ENCODE measurements around the gene ALKBH8. TPM values are rescaled to one million over a fixed set of nuclear protein-coding genes. Genes with fewer than 3 reads are reported as not detected.
"Not testable (repeated sequence)": the region's sequence is repeated elsewhere in the genome, so short reads cannot be mapped to it uniquely, and the experiment has no call there.

Gene ALKBH8
- total RNA-seq, 1 donor from 2014 or later = 11.0 TPM

- Mint-ChIP-seq H3K4me1 (peaks cover 16% of the 10 kb centered on the region), H3K27me3 (ENCODE audit: low read depth) (no peaks in the 10 kb centered on the region), H3K4me3 (no peak overlapping the region), H3K27ac (ENCODE audit: unreplicated experiment) (no peak overlapping the region), H3K9me3 (no peaks in the 10 kb centered on the region), H3K36me3 (ENCODE audit: low read depth) (no peaks in the 10 kb centered on the region)
- no peak for TF ChIP-seq CTCF (conservative IDR thresholded peaks at IDR 0.05)
- no peak for DNase-seq (ENCODE audit: low read depth, low spot score)
These were observed 4.5 kb upstream of the ALKBH8 start for GRCh38 chr11:107570015-107570414.

- H3K27me3 Mint-ChIP-seq (ENCODE audit: low read depth) = no peaks in the 10 kb centered on the region
- H3K27ac Mint-ChIP-seq (ENCODE audit: unreplicated experiment) = no peak overlapping the region
- TF ChIP-seq CTCF (conservative IDR thresholded peaks at IDR 0.05) = no peak
- H3K36me3 Mint-ChIP-seq (ENCODE audit: low read depth) = no peaks in the 10 kb centered on the region
- H3K4me3 Mint-ChIP-seq = peak overlapping the region; percentile 3
- DNase-seq (ENCODE audit: low read depth, low spot score) = no peak
- no peaks in the 10 kb centered on the region for H3K9me3 Mint-ChIP-seq
- H3K4me1 Mint-ChIP-seq = peaks cover 31% of the 10 kb centered on the region
These were observed 2.3 kb upstream of the ALKBH8 start for GRCh38 chr11:107567739-107568335.

- TF ChIP-seq CTCF (conservative IDR thresholded peaks at IDR 0.05) = no peak
- peak overlapping the region; percentile 97 for H3K4me3 Mint-ChIP-seq
- no peaks in the 10 kb centered on the region for H3K9me3 Mint-ChIP-seq
- DNase-seq (ENCODE audit: low read depth, low spot score) = no peak
- H3K4me1 Mint-ChIP-seq = peaks cover 31% of the 10 kb centered on the region
- H3K36me3 Mint-ChIP-seq (ENCODE audit: low read depth) = no peaks in the 10 kb centered on the region
- H3K27me3 Mint-ChIP-seq (ENCODE audit: low read depth) = no peaks in the 10 kb centered on the region
- no peak overlapping the region for H3K27ac Mint-ChIP-seq (ENCODE audit: unreplicated experiment)
These were observed 1.0 kb upstream of the ALKBH8 start for GRCh38 chr11:107566569-107566968.

- Mint-ChIP-seq H3K4me3 (peak overlapping the region; percentile 97), H3K4me1 (peaks cover 31% of the 10 kb centered on the region)
- not testable (repeated sequence) for H3K27me3 Mint-ChIP-seq (ENCODE audit: low read depth); DNase-seq (ENCODE audit: low read depth, low spot score); H3K27ac Mint-ChIP-seq (ENCODE audit: unreplicated experiment); H3K9me3 Mint-ChIP-seq; H3K36me3 Mint-ChIP-seq (ENCODE audit: low read depth)
These were observed 493 bp upstream of the ALKBH8 start for GRCh38 chr11:107565955-107566501.

GRCh38 chr11:107564877-107565218 lies 687 bp downstream of the ALKBH8 start:
- Mint-ChIP-seq H3K9me3 (no peaks in the 10 kb centered on the region), H3K27ac (ENCODE audit: unreplicated experiment) (peak overlapping the region; percentile 98), H3K36me3 (ENCODE audit: low read depth) (no peaks in the 10 kb centered on the region), H3K4me1 (peaks cover 31% of the 10 kb centered on the region), H3K4me3 (peak overlapping the region; percentile 97), H3K27me3 (ENCODE audit: low read depth) (no peaks in the 10 kb centered on the region)
- no peak for TF ChIP-seq CTCF (conservative IDR thresholded peaks at IDR 0.05)
- DNase-seq (ENCODE audit: low read depth, low spot score) = no peak

GRCh38 chr11:107563702-107564101 lies 1.8 kb downstream of the ALKBH8 start:
- Mint-ChIP-seq H3K4me1 (peaks cover 31% of the 10 kb centered on the region), H3K36me3 (ENCODE audit: low read depth) (no peaks in the 10 kb centered on the region), H3K4me3 (peak overlapping the region; percentile 84), H3K27me3 (ENCODE audit: low read depth) (no peaks in the 10 kb centered on the region), H3K9me3 (no peaks in the 10 kb centered on the region), H3K27ac (ENCODE audit: unreplicated experiment) (peak overlapping the region; percentile 37)
- DNase-seq (ENCODE audit: low read depth, low spot score) = peak; percentile 23
- peak; percentile 80 for TF ChIP-seq CTCF (conservative IDR thresholded peaks at IDR 0.05)

All from neural crest cell (in vitro differentiated cells).